ENCODE results near the gene ZNF320. TPM values are rescaled to one million over a fixed set of nuclear protein-coding genes. Genes with fewer than 3 reads are reported as not detected.
"Not testable (repeated sequence)": the region's sequence is repeated elsewhere in the genome, so short reads cannot be mapped to it uniquely, and the experiment has no call there.

The ZNF320 gene
- total and polyA plus RNA-seq, 9 of the 15 experiments (the other 6 are each of a cell fraction or from before 2014, with no cell fraction given): 5.4 to 25.6 (median 11.7) TPM

DNA sequence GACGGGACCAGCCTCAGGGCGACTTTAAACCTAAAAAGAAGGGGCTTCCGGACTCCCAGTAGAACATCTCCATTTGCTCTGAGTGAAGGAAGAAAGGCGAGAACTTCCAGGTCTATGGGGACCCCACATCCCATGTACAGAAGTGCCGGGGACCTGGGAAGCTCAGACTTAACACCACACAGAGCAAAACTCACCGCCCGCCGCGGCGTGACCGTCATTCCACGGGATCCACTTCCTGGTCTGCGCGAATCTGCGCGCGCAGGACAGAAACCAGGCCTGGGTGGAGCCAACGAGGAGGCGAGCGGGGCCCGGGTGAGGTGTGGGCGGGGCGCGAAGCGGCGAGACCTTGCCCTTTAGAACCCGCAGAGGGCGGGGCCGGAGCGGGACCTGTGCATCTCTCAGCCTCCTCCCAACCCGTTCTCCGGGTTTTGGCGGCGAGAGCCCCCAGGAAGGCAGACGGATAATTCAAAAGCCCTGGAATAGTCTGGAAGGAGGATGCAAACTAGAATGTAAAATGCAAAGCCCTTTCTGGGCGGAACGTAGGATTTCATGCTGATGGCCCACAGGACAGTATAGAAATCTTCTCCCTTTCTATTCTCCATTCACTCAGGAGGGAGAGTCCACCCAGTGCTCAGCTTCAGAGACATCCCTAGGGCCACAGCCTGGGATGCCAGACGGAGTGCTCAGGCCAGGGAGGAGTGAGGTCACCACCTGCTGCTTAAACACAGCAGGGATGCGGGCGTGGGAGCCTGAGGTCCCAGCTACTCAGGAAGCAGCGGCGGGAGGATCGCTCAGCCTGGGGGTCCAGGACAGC, 39.9 kb downstream of the ZNF320 start, which contains the start of gene ZNF468 (continued):
- TF ChIP-seq, protein P1, sequence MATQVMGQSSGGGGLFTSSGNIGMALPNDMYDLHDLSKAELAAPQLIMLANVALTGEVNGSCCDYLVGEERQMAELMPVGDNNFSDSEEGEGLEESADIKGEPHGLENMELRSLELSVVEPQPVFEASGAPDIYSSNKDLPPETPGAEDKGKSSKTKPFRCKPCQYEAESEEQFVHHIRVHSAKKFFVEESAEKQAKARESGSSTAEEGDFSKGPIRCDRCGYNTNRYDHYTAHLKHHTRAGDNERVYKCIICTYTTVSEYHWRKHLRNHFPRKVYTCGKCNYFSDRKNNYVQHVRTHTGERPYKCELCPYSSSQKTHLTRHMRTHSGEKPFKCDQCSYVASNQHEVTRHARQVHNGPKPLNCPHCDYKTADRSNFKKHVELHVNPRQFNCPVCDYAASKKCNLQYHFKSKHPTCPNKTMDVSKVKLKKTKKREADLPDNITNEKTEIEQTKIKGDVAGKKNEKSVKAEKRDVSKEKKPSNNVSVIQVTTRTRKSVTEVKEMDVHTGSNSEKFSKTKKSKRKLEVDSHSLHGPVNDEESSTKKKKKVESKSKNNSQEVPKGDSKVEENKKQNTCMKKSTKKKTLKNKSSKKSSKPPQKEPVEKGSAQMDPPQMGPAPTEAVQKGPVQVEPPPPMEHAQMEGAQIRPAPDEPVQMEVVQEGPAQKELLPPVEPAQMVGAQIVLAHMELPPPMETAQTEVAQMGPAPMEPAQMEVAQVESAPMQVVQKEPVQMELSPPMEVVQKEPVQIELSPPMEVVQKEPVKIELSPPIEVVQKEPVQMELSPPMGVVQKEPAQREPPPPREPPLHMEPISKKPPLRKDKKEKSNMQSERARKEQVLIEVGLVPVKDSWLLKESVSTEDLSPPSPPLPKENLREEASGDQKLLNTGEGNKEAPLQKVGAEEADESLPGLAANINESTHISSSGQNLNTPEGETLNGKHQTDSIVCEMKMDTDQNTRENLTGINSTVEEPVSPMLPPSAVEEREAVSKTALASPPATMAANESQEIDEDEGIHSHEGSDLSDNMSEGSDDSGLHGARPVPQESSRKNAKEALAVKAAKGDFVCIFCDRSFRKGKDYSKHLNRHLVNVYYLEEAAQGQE (IDR thresholded peaks at IDR 0.05; ENCODE audit: borderline replicate concordance): peak; percentile 21; the same call in 1 of the 2 replicates
- TF ChIP-seq, protein P1 (CRISPR knock-in tag; IDR thresholded peaks at IDR 0.05; ENCODE audit: low read depth): not testable (repeated sequence)
- peak; percentile 75 for TF ChIP-seq SUPT5H (IDR thresholded peaks at IDR 0.05)
- TF ChIP-seq, protein P2, sequence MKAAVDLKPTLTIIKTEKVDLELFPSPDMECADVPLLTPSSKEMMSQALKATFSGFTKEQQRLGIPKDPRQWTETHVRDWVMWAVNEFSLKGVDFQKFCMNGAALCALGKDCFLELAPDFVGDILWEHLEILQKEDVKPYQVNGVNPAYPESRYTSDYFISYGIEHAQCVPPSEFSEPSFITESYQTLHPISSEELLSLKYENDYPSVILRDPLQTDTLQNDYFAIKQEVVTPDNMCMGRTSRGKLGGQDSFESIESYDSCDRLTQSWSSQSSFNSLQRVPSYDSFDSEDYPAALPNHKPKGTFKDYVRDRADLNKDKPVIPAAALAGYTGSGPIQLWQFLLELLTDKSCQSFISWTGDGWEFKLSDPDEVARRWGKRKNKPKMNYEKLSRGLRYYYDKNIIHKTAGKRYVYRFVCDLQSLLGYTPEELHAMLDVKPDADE (conservative IDR thresholded peaks at IDR 0.05; ENCODE audit: control insufficient read depth, low read depth, low read length): 0 out of 2 replicates have a peak, but pooled peaks have one; percentile 25
- peak; percentile 29; the same call in 1 of the 2 replicates for TF ChIP-seq CTBP1 (IDR thresholded peaks at IDR 0.05; ENCODE audit: borderline replicate concordance)
- peak; percentile 34; the same call in 1 of the 2 replicates for TF ChIP-seq KLF13 (tag; IDR thresholded peaks at IDR 0.05; ENCODE audit: borderline replicate concordance, low read depth)
- peak in 1 of 2 experiments; percentile 46; a peak in 1 of 4 replicates for TF ChIP-seq SIN3A (IDR thresholded peaks at IDR 0.05; ENCODE audit: borderline replicate concordance in 2 of 2, control insufficient read depth in 1 of 2, low read depth in 2 of 2, low read length in 2 of 2)
- TF ChIP-seq, protein P3, sequence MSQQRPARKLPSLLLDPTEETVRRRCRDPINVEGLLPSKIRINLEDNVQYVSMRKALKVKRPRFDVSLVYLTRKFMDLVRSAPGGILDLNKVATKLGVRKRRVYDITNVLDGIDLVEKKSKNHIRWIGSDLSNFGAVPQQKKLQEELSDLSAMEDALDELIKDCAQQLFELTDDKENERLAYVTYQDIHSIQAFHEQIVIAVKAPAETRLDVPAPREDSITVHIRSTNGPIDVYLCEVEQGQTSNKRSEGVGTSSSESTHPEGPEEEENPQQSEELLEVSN (IDR thresholded peaks at IDR 0.05; ENCODE audit: borderline replicate concordance in 1 of 2, extremely low read depth in 1 of 2, insufficient read depth in 1 of 2, insufficient read length in 1 of 2, low read depth in 1 of 2, low read length in 1 of 2, poor library complexity in 1 of 2, severe bottlenecking in 1 of 2): peak in 1 of 2 experiments; percentile 36
- peak; percentile 86 for TF ChIP-seq ELF1 (tag; IDR thresholded peaks at IDR 0.05)
- peak; percentile 33; the same call in 1 of the 2 replicates for TF ChIP-seq L3MBTL2 (IDR thresholded peaks at IDR 0.05)
- 0 out of 2 replicates have a peak, but pooled peaks have one; percentile 44 for TF ChIP-seq MXI1 (IDR thresholded peaks at IDR 0.05; ENCODE audit: low read depth, low read length)
- TF ChIP-seq POLR2B (IDR thresholded peaks at IDR 0.05; ENCODE audit: low read depth, partially characterized antibody): peak; percentile 49
- TF ChIP-seq POLR2AphosphoS5 (IDR thresholded peaks at IDR 0.05; ENCODE audit: control insufficient read depth, insufficient read depth, low read depth, low read length): peak; percentile 69

Measured in K562 (cell line).